K562 (cell line): ENCODE results near the gene METAP1. TPM values are rescaled to one million over a fixed set of nuclear protein-coding genes. Genes with fewer than 3 reads are reported as not detected.

ENCODE experiments used
- BRD9 ChIP-seq: fragments of 450-650 bp; IDR thresholded peaks from 2 replicates; pipeline ENCODE4 v1.6.1; 2018; ENCODE audit warnings: low read depth; ENCODE audit not compliant: partially characterized antibody
- EHMT2 ChIP-seq: fragments of 450-650 bp; IDR thresholded peaks from 2 replicates; pipeline ENCODE4 v1.6.1; 2018; ENCODE audit warnings: antibody characterized with exemption
- JUND ChIP-seq, 2 experiments: IDR thresholded peaks; 2 replicates in 1 of 2; 3 replicates in 1 of 2; pipeline ENCODE4 v1.6.1; 2011; ENCODE audit warnings: borderline replicate concordance in 2 of 2, low read depth in 2 of 2, low read length in 2 of 2, improper control_type of control experiment in 1 of 2, missing biosample characterization in 1 of 2, missing genetic modification characterization in 1 of 2, missing genetic modification reagents in 1 of 2
- KHSRP ChIP-seq: fragments of 450-650 bp; IDR thresholded peaks from 2 replicates; pipeline ENCODE4 v1.6.1; 2017
- KLF10 ChIP-seq: fragments of 250-450 bp; sonication (Bioruptor Pico); IDR thresholded peaks from 2 replicates; pipeline ENCODE4 v1.6.1; 2021; ENCODE audit warnings: matching md5 sums
- SMARCA4 ChIP-seq: fragments of 450-650 bp; IDR thresholded peaks from 2 replicates; pipeline ENCODE4 v1.6.1; 2016
- SMARCE1 ChIP-seq: fragments of 450-650 bp; IDR thresholded peaks from 2 replicates; pipeline ENCODE4 v1.7.1; 2016; ENCODE audit warnings: mild to moderate bottlenecking
- ZNF79 ChIP-seq: fragments of 250-450 bp; sonication (Bioruptor Pico); IDR thresholded peaks from 2 replicates; pipeline ENCODE4 v1.4.0; 2020; ENCODE audit warnings: low read depth, mild to moderate bottlenecking, moderate library complexity
- polyA plus RNA-seq, 8 experiments: library from polyadenylated mRNA; depleted of rRNA in 4 of 8; stranded (reverse) in 5 of 8; unstranded in 3 of 8; fragments of >200 nt; fragmentation: Nextera tagmentation in 2 of 8; fragmentation: Illumina TruSeq in 1 of 8; extraction: Ambion mirVana in 2 of 8; extraction: Trizol in 1 of 8; gene quantifications; 2 replicates each; pipeline versions ENCODE4 v1.2.1 to v1.2.3, GENCODE V29; 2011 to 2014; ENCODE audit warnings: inconsistent platforms in 1 of 8, missing spikeins in 1 of 8
- total RNA-seq, 7 experiments: library from RNA; depleted of rRNA in 6 of 7; stranded (reverse); fragments of >200 nt in 6 of 7; fragmentation: Illumina TruSeq in 2 of 7; extraction: Trizol in 2 of 7; gene quantifications; 2 replicates each; pipeline versions ENCODE4 v1.2.1 to v1.2.3, GENCODE V29; 2011 to 2021; ENCODE audit warnings: low replicate concordance in 1 of 7
- TF ChIP-seq, protein P1 (sequence below): fragments of 200-800 bp; sonication (Bioruptor generic); IDR thresholded peaks from 2 replicates; pipeline ENCODE4 v1.6.1; 2016; ENCODE audit warnings: missing genetic modification characterization, missing compliant biosample characterization
- TF ChIP-seq, protein P2 (sequence below): fragments of 450-650 bp; formaldehyde crosslinking; IDR thresholded peaks from 2 replicates; pipeline ENCODE4 v1.4.0; 2020; ENCODE audit warnings: mild to moderate bottlenecking, moderate library complexity
- TF ChIP-seq, protein P3 (sequence below): fragments of 250-450 bp; sonication (Bioruptor Pico); IDR thresholded peaks from 2 replicates; pipeline ENCODE4 v1.4.0; 2020

METAP1 gene
- total and polyA plus RNA-seq, 9 of the 15 experiments (the other 6 are each of a cell fraction or from before 2014, with no cell fraction given), result 31.4 to 77.6 (median 59.5) TPM

DNA sequence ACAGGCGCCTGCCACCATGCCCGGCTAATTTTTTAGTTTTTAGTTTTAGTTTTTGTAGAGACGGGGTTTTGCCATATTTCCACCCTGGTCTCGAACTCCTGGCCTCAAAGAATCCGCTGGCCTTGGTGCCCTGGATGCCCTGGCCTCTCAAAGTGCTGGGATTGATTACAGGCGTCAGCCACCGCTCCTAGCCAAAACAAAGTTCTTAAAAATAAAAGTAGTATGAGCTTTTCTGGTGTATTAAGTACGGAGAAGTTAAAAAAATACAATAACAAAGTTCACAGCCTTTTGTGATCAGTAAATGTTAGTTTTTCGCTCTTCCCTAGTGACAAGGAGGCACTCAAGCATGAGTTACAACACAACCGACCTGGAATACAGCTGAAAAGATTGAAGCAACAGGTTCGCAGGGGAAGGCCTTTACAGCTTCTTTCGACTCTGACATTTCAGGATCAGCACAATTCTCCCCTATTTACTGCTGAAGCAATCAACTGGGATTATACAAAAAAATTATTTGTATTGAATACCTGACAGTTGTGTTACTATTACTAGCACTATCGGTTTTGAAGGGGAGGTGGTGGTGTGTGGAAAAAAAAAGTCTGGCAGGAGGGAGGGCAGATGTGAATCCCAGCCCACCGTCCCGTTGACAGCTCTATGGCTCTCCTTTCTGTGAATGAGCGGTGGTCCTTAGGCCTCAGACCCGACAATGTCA is 893 bp upstream of the METAP1 start (continued):
- TF ChIP-seq BRD9 (peak; percentile 97), KLF10 (no peak), SMARCE1 (peak; percentile 47; the same call in 1 of the 2 replicates), EHMT2 (0 out of 2 replicates have a peak, but pooled peaks have one; percentile 11), JUND (IDR thresholded peaks at IDR 0.05; ENCODE audit: borderline replicate concordance, low read depth, low read length) (no peak), JUND (tag; IDR thresholded peaks at IDR 0.05; ENCODE audit: borderline replicate concordance, low read depth, low read length) (0 out of 3 replicates have a peak, but pooled peaks have one; percentile 19), ZNF79 (CRISPR knock-in tag) (no peak), KHSRP (no peak), SMARCA4 (peak; percentile 52; the same call in 1 of the 2 replicates)
- TF ChIP-seq, protein P1, sequence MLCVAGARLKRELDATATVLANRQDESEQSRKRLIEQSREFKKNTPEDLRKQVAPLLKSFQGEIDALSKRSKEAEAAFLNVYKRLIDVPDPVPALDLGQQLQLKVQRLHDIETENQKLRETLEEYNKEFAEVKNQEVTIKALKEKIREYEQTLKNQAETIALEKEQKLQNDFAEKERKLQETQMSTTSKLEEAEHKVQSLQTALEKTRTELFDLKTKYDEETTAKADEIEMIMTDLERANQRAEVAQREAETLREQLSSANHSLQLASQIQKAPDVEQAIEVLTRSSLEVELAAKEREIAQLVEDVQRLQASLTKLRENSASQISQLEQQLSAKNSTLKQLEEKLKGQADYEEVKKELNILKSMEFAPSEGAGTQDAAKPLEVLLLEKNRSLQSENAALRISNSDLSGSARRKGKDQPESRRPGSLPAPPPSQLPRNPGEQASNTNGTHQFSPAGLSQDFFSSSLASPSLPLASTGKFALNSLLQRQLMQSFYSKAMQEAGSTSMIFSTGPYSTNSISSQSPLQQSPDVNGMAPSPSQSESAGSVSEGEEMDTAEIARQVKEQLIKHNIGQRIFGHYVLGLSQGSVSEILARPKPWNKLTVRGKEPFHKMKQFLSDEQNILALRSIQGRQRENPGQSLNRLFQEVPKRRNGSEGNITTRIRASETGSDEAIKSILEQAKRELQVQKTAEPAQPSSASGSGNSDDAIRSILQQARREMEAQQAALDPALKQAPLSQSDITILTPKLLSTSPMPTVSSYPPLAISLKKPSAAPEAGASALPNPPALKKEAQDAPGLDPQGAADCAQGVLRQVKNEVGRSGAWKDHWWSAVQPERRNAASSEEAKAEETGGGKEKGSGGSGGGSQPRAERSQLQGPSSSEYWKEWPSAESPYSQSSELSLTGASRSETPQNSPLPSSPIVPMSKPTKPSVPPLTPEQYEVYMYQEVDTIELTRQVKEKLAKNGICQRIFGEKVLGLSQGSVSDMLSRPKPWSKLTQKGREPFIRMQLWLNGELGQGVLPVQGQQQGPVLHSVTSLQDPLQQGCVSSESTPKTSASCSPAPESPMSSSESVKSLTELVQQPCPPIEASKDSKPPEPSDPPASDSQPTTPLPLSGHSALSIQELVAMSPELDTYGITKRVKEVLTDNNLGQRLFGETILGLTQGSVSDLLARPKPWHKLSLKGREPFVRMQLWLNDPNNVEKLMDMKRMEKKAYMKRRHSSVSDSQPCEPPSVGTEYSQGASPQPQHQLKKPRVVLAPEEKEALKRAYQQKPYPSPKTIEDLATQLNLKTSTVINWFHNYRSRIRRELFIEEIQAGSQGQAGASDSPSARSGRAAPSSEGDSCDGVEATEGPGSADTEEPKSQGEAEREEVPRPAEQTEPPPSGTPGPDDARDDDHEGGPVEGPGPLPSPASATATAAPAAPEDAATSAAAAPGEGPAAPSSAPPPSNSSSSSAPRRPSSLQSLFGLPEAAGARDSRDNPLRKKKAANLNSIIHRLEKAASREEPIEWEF, result no peak
- TF ChIP-seq, protein P2, sequence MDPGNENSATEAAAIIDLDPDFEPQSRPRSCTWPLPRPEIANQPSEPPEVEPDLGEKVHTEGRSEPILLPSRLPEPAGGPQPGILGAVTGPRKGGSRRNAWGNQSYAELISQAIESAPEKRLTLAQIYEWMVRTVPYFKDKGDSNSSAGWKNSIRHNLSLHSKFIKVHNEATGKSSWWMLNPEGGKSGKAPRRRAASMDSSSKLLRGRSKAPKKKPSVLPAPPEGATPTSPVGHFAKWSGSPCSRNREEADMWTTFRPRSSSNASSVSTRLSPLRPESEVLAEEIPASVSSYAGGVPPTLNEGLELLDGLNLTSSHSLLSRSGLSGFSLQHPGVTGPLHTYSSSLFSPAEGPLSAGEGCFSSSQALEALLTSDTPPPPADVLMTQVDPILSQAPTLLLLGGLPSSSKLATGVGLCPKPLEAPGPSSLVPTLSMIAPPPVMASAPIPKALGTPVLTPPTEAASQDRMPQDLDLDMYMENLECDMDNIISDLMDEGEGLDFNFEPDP (CRISPR knock-in tag), result no peak
- TF ChIP-seq, protein P3, sequence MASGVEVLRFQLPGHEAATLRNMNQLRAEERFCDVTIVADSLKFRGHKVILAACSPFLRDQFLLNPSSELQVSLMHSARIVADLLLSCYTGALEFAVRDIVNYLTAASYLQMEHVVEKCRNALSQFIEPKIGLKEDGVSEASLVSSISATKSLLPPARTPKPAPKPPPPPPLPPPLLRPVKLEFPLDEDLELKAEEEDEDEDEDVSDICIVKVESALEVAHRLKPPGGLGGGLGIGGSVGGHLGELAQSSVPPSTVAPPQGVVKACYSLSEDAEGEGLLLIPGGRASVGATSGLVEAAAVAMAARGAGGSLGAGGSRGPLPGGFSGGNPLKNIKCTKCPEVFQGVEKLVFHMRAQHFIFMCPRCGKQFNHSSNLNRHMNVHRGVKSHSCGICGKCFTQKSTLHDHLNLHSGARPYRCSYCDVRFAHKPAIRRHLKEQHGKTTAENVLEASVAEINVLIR (CRISPR knock-in tag), result no peak
- TF ChIP-seq, all 486 proteins: peak for 18
